Ascending aorta (tissue), 2 donors: ENCODE data around the gene EPO. TPM values are rescaled to one million over a fixed set of nuclear protein-coding genes. Genes with fewer than 3 reads are reported as not detected.

ENCODE experiments used
- DNase-seq, 2 donors: peaks; one replicate each; pipeline ENCODE4 v3.0.0-alpha.2; 2019; ENCODE audit warnings: low spot score in 2 of 2
- H3K27ac ChIP-seq, 2 donors: fragments of 200-600 bp; sonication (generic); one replicate each; pipeline ENCODE4 v1.5.1; 2016 to 2017; ENCODE audit warnings: mild to moderate bottlenecking in 1 of 2
- H3K27me3 ChIP-seq: fragments of 200-600 bp; sonication (generic); one replicate; pipeline ENCODE4 v1.5.1; 2017
- H3K36me3 ChIP-seq, 2 donors: fragments of 200-600 bp; sonication (generic); one replicate each; pipeline ENCODE4 v1.5.1; 2016
- H3K4me1 ChIP-seq, 2 donors: fragments of 200-600 bp; sonication (generic); one replicate each; pipeline ENCODE4 v1.5.1; 2016 to 2017; ENCODE audit warnings: mild to moderate bottlenecking in 1 of 2
- H3K4me3 ChIP-seq, 2 donors: fragments of 200-600 bp; sonication (generic); one replicate each; pipeline ENCODE4 v1.5.1; 2016 to 2017; ENCODE audit warnings: mild to moderate bottlenecking in 1 of 2
- H3K9me3 ChIP-seq, 2 donors: fragments of 200-600 bp; sonication (generic); one replicate each; pipeline ENCODE4 v1.5.1; 2016
- intact Hi-C: fragments of 100-400 bp; cut with DNase I; formaldehyde crosslinking; loops from one replicate; pipeline ENCODE4 v1.15.1; 2023
- total RNA-seq: library from RNA; depleted of rRNA; stranded (reverse); fragments of >200 nt; gene quantifications from one replicate; pipeline ENCODE4 v1.1.0, GENCODE V29; 2016
- TF ChIP-seq, protein P1 (sequence below), 3 experiments: fragments of 200-600 bp in 2 of 3; fragments of 450-650 bp in 1 of 3; sonication (generic) in 2 of 3; IDR thresholded peaks; one replicate each; pipeline ENCODE4 v1.5.1; 2016 to 2019; ENCODE audit warnings: antibody characterized with exemption in 3 of 3, mild to moderate bottlenecking in 1 of 3, moderate library complexity in 1 of 3

The EPO gene
- total RNA-seq, 1 donor from 2014 or later, result not detected

DNA sequence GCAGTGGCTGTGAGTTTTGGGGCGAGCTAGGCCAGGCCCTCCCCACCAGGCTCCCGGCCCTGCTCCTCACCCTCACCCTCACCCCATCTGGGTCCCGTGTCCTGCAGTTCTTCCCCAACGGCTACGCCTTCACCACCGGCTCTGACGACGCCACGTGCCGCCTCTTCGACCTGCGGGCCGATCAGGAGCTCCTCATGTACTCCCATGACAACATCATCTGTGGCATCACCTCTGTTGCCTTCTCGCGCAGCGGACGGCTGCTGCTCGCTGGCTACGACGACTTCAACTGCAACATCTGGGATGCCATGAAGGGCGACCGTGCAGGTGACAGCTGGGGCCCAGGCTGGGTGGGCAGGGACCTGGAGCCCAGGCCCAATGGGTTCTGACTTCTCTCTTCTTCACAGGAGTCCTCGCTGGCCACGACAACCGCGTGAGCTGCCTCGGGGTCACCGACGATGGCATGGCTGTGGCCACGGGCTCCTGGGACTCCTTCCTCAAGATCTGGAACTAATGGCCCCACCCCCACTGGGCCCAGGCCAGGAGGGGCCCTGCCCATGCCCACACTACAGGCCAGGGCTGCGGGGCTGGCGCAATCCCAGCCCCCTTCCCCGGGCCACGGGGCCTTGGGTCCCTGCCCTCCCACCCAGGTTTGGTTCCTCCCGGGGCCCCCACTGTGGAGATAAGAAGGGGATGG is 41.8 kb upstream of the EPO start:
- peaks cover 47 to 62% of the 10 kb centered on the region in 2 donors for H3K36me3 ChIP-seq
- H3K9me3 ChIP-seq, result no peaks in the 10 kb centered on the region
- H3K4me3 ChIP-seq, result no peak overlapping the region
- intact Hi-C loops, result no loop called here
- TF ChIP-seq, protein P1, sequence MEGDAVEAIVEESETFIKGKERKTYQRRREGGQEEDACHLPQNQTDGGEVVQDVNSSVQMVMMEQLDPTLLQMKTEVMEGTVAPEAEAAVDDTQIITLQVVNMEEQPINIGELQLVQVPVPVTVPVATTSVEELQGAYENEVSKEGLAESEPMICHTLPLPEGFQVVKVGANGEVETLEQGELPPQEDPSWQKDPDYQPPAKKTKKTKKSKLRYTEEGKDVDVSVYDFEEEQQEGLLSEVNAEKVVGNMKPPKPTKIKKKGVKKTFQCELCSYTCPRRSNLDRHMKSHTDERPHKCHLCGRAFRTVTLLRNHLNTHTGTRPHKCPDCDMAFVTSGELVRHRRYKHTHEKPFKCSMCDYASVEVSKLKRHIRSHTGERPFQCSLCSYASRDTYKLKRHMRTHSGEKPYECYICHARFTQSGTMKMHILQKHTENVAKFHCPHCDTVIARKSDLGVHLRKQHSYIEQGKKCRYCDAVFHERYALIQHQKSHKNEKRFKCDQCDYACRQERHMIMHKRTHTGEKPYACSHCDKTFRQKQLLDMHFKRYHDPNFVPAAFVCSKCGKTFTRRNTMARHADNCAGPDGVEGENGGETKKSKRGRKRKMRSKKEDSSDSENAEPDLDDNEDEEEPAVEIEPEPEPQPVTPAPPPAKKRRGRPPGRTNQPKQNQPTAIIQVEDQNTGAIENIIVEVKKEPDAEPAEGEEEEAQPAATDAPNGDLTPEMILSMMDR (IDR thresholded peaks at IDR 0.05), result no peak
- H3K4me1 ChIP-seq, result peaks cover 3 to 12% of the 10 kb centered on the region in 2 donors
- H3K27me3 ChIP-seq, result no peaks in the 10 kb centered on the region
- no peak for DNase-seq
- H3K27ac ChIP-seq, result peak overlapping the region in 1 of 2 donors; percentile 45

DNA sequence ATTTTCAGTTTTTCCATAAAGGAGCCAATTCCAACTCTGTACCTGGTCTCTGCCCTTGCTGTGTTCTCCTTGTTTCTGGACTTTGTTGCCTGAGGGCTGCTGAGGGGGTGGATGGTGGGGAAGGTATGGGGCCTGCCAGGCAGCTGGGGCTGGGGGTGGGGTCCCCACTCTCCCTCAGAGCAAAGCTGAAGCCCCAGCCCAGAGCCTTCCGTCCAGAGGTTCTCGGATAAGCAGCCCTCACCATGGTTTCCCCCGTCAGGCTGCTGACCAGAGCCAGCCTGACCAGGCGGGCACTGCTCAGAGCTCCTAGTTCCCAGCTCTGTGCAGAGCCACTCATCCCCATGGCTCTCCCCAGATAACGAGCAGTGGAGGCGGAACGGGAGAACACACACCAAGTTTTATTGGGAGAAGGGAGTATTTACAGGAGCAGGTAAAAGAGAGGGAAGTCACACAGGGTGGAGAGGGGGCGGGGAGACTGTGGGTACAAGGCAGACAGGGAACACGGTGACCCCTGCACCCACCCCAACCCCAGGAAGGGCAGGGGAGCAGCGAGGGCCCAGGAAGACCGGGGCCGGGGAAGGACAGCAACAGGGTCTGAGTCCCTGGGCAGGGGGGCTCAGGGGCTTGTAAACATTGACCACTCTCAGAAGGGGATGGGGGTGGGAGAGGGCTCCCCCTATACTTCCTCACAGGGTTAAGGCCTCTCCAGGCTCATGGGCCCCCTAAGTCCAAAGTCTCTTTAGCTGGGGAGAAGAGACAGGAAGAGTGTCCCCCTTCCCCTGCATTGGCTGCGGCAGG is 40.9 kb upstream of the EPO start:
- intact Hi-C loops, result no loop called here
- no peaks in the 10 kb centered on the region for H3K9me3 ChIP-seq
- H3K4me3 ChIP-seq, result no peak overlapping the region
- TF ChIP-seq, protein P1 (IDR thresholded peaks at IDR 0.05), result no peak
- peaks cover 56 to 71% of the 10 kb centered on the region in 2 donors for H3K36me3 ChIP-seq
- no peaks in the 10 kb centered on the region for H3K27me3 ChIP-seq
- no peak for DNase-seq
- H3K4me1 ChIP-seq, result peaks cover 3 to 12% of the 10 kb centered on the region in 2 donors
- H3K27ac ChIP-seq, result peak overlapping the region in 1 of 2 donors; percentile 51

DNA sequence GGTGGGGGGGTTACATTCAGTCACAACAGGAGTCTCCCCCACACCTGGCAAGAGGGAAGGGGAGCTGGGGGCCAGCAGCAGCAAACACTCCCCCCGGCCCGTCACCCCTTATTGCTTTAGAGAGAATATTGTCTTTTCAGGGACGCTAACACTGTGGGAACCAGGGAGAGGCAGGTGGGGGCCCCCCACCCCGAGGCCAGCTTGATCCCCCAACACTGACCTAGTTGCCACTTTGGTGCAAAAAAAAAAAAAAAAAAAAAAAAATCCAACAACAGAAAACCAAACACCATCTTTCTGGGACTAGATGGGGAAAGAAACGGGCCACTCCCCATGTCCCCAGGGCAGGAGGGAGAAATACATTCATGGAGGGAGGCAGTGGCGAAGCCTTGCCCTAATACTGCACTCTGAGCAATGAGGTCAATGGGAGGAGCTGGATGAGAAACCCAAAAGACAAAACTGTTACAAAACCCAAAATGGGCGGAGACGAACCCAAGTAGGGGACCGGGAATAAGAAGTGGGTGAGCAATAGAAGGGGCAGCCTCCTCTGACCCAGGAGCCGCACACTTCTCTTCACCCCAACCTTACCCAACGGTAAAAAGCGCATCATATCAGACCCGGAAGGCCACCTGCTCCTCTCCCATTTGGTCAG is 40.2 kb upstream of the EPO start:
- H3K9me3 ChIP-seq, result no peaks in the 10 kb centered on the region
- intact Hi-C loops, result no loop called here

DNA sequence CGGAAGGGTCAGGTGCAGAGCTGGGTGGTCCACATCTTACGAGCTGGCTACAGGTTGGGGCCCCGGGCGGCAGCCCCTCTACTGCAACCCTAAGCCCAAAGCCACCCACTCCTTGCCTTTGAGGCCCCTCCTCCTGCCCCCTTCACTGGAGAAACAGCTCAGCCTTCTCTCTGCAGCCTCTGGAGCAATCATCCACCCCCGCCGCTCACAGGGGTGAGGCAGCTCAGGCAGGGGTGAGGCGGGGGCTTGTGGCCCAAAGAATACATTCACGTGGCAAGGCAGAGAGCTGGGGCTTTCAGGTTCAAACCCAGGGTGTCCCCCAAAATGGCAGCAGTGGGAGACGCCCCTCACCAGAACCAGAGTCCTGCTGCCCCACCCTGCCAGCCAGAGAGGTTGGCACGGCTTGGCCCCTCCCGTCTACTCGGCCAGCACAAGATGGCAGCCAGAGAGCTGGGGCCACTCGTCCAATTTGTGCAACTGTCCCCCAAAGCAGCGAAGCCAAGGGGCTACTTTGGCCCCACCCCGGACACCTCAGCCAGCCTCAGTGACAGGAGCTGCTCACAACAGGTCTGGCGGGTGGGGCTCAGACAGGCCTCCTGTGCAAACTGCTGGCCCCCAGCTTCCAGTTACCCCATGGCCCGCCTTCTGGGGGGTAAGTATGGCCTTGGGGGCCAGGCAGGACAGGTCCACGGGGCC is 39.5 kb upstream of the EPO start:
- DNase-seq, result no peak
- Histone ChIP-seq H3K27ac (peak overlapping the region; percentile 47 to 59), H3K27me3 (no peaks in the 10 kb centered on the region), H3K4me3 (no peak overlapping the region), H3K4me1 (peaks cover 3 to 12% of the 10 kb centered on the region in 2 donors), H3K36me3 (peaks cover 70 to 85% of the 10 kb centered on the region in 2 donors), H3K9me3 (no peaks in the 10 kb centered on the region)
- TF ChIP-seq, protein P1 (IDR thresholded peaks at IDR 0.05), result no peak
- intact Hi-C loops, result no loop called here

More for the DNA sequence above, 40.2 kb upstream of the EPO start:
- H3K27ac ChIP-seq, result peak overlapping the region; percentile 47 to 51
- H3K4me3 ChIP-seq, result no peak overlapping the region
- H3K27me3 ChIP-seq, result no peaks in the 10 kb centered on the region
- peaks cover 63 to 78% of the 10 kb centered on the region in 2 donors for H3K36me3 ChIP-seq
- H3K4me1 ChIP-seq, result peaks cover 3 to 12% of the 10 kb centered on the region in 2 donors
- TF ChIP-seq, protein P1 (IDR thresholded peaks at IDR 0.05), result no peak
- no peak for DNase-seq

DNA sequence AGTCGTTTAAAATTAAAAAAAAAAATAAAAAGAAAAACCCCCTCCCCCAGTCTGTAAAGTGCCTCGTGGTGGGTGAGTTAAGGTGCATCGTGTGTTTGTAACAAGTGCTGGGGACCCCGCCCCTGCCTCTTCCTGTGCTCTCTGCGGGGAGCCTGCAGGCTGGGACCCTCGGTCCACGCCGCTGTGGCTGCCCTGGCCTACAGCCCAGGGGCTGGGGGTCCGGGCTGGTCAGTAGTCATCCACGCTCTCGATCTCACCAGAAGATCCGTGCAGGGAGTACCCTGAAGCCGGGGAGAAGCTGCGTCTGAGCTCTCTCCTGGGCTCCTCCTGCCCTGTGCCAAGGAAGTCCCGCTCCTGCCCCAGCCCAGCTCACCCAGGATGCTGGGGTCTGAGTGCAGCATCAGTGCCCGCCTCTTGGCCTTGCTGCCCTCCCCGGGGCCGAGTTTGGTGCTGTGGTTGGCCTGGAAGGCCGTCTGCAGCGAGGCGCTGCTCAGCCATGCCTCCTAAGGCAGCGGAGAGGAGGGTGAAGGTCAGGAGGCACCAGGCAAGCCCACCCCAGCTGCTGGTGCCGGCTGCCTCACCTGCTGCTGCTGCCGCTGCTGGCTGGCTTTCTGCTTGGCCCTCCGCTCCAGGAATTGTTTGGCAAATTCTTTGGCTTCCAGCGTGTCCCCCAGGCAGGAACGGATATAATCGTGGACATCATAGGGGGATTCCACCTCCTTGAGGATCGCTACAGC is 38.6 kb upstream of the EPO start:
- H3K9me3 ChIP-seq, result no peaks in the 10 kb centered on the region
- H3K4me1 ChIP-seq, result peaks cover 0 to 4% of the 10 kb centered on the region in 2 donors
- TF ChIP-seq, protein P1 (IDR thresholded peaks at IDR 0.05), result no peak
- H3K4me3 ChIP-seq, result no peak overlapping the region
- no peaks in the 10 kb centered on the region for H3K27me3 ChIP-seq
- H3K27ac ChIP-seq, result no peak overlapping the region
- peaks cover 77 to 91% of the 10 kb centered on the region in 2 donors for H3K36me3 ChIP-seq
- DNase-seq, result no peak
- intact Hi-C loops, result no loop called here
